22Rv1 (cell line): ENCODE results near the gene EYA2.

Source experiments
- CTCF ChIP-seq: fragments of 450-650 bp; IDR thresholded peaks from 2 replicates; pipeline ENCODE4 v1.5.1; 2017; ENCODE audit warnings: mild to moderate bottlenecking
- ZFX ChIP-seq: fragments of 450-650 bp; IDR thresholded peaks from 2 replicates; pipeline ENCODE4 v1.6.1; 2017; ENCODE audit warnings: antibody characterized with exemption, borderline replicate concordance

GRCh38 chr20:47019121-47019824, 124.6 kb downstream of the EYA2 start:
- TF ChIP-seq CTCF (no peak), ZFX (no peak)
